Endothelial cell of umbilical vein (primary cell): Measurements from ENCODE around the gene RALB. TPM values are rescaled to one million over a fixed set of nuclear protein-coding genes. Genes with fewer than 3 reads are reported as not detected.

Source experiments
- BruUV-seq: library from RNA; stranded (reverse); fragments of 400-500 nt; replicated peaks from 2 replicates; lab custom pipeline; 2021; lab: Mats Ljungman, UMichigan
- CTCF ChIA-PET: fragments of 300-600, 350-600 bp; sonication (Branson Sonifier 250); formaldehyde crosslinking; loops from one replicate; lab custom pipeline; 2021; ENCODE audit warnings: antibody characterized with exemption, inconsistent platforms; lab: Charles Lee
- POLR2A ChIA-PET: fragments of 300-600, 350-600 bp; sonication (Branson Sonifier 250); formaldehyde crosslinking; loops from one replicate; lab custom pipeline; 2021; ENCODE audit warnings: antibody characterized with exemption, inconsistent platforms; lab: Charles Lee
- DNase-seq: peaks from one replicate; pipeline ENCODE4 v3.0.0-alpha.2; 2011; ENCODE audit warnings: low read depth, low spot score
- FAIRE-seq: peaks from 2 replicates; lab custom pipeline; 2011; peaks lifted over from hg19 to GRCh38; lab: Jason Lieb, UNC
- H2AFZ ChIP-seq: 2 replicates; pipeline ENCODE4 v1.6.0; 2012; ENCODE audit warnings: low read depth, low read length, control low read depth, inconsistent platforms
- H3K27ac ChIP-seq: 2 replicates; pipeline ENCODE4 v1.5.1; 2011; ENCODE audit warnings: low read depth, mild to moderate bottlenecking, control low read depth, low read length, moderate library complexity; ENCODE audit not compliant: insufficient read depth
- H3K27me3 ChIP-seq, 2 experiments: 2 replicates each; pipeline versions ENCODE4 v1.6.0 to v1.6.1; 2011; ENCODE audit warnings: low read length in 2 of 2, mixed read lengths in 1 of 2; ENCODE audit not compliant: control insufficient read depth in 2 of 2, insufficient read depth in 2 of 2
- H3K36me3 ChIP-seq, 2 experiments: 2 replicates in 1 of 2; 3 replicates in 1 of 2; pipeline ENCODE4 v1.5.1; 2011; ENCODE audit warnings: low read length in 2 of 2, mild to moderate bottlenecking in 1 of 2, moderate library complexity in 1 of 2; ENCODE audit not compliant: control insufficient read depth in 2 of 2, insufficient read depth in 2 of 2; ENCODE audit errors: extremely low read depth in 1 of 2
- H3K4me1 ChIP-seq: 3 replicates; pipeline ENCODE4 v1.5.1; 2011; ENCODE audit warnings: mild to moderate bottlenecking, low read length; ENCODE audit not compliant: control insufficient read depth, insufficient read depth; ENCODE audit errors: extremely low read depth
- H3K4me2 ChIP-seq: 2 replicates; pipeline ENCODE4 v1.6.1; 2011; ENCODE audit warnings: low read length, control low read depth, mixed read lengths; ENCODE audit not compliant: insufficient read depth
- H3K4me3 ChIP-seq, 3 experiments: fragments of 200-600 bp in 1 of 3; sonication (generic), shearing (Covaris generic) in 1 of 3; replicated peaks in 1 of 3; 2 replicates each; pipeline ENCODE4 v1.5.1; 2011 to 2016; ENCODE audit warnings: control low read depth in 3 of 3, low read length in 3 of 3, mild to moderate bottlenecking in 2 of 3, inconsistent platforms in 1 of 3, low read depth in 1 of 3, moderate library complexity in 1 of 3; ENCODE audit not compliant: insufficient read depth in 1 of 3
- H3K79me2 ChIP-seq: 2 replicates; pipeline ENCODE4 v1.6.0; 2012; ENCODE audit warnings: low read length, inconsistent platforms; ENCODE audit not compliant: control insufficient read depth, insufficient read depth
- H3K9ac ChIP-seq: replicated peaks from 2 replicates; pipeline ENCODE3; 2011; ENCODE audit warnings: low read length, control low read depth; ENCODE audit not compliant: insufficient read depth; ENCODE audit errors: extremely low read depth
- H3K9me1 ChIP-seq: replicated peaks from 3 replicates; pipeline ENCODE4 v1.6.0; 2011; ENCODE audit warnings: mild to moderate bottlenecking, low read length; ENCODE audit not compliant: control insufficient read depth, insufficient read depth; ENCODE audit errors: extremely low read depth
- H3K9me3 ChIP-seq: replicated peaks from 2 replicates; pipeline ENCODE4 v1.5.1; 2012; ENCODE audit warnings: low read length, inconsistent platforms; ENCODE audit not compliant: control insufficient read depth, insufficient read depth
- H4K20me1 ChIP-seq: replicated peaks from 2 replicates; pipeline ENCODE3; 2011; ENCODE audit warnings: mild to moderate bottlenecking, low read length; ENCODE audit not compliant: control insufficient read depth, insufficient read depth; ENCODE audit errors: extremely low read depth
- CTCF ChIP-seq, 2 donors: IDR thresholded peaks; 1 replicate in 1 of 2; 2 replicates in 1 of 2; pipeline ENCODE4 v1.5.1; 2011; ENCODE audit warnings: low read length in 2 of 2, mild to moderate bottlenecking in 2 of 2, moderate library complexity in 2 of 2, control low read depth in 1 of 2, inconsistent platforms in 1 of 2, low read depth in 1 of 2; ENCODE audit not compliant: insufficient read depth in 1 of 2; ENCODE audit errors: extremely low read depth in 1 of 2
- EZH2 ChIP-seq: IDR thresholded peaks from 2 replicates; pipeline ENCODE4 v1.6.1; 2012; ENCODE audit warnings: borderline replicate concordance, low read depth, mild to moderate bottlenecking, moderate library complexity, low read length, inconsistent platforms; ENCODE audit not compliant: severe bottlenecking
- FOS ChIP-seq: IDR thresholded peaks from 2 replicates; pipeline ENCODE4 v1.6.1; 2011; ENCODE audit warnings: mild to moderate bottlenecking, low read length, moderate library complexity, borderline replicate concordance; ENCODE audit not compliant: insufficient read depth
- GATA2 ChIP-seq: IDR thresholded peaks from 2 replicates; pipeline ENCODE4 v1.7.0; 2011; ENCODE audit warnings: low read depth, mild to moderate bottlenecking, moderate library complexity, mixed read lengths, low read length; ENCODE audit not compliant: insufficient read length, insufficient read depth
- JUN ChIP-seq: IDR thresholded peaks from 2 replicates; pipeline ENCODE4 v1.6.1; 2011; ENCODE audit warnings: borderline replicate concordance, low read depth; ENCODE audit not compliant: insufficient read length, insufficient read depth
- MYC ChIP-seq: IDR thresholded peaks from one replicate; pipeline ENCODE4 v1.6.1; 2011; ENCODE audit warnings: mild to moderate bottlenecking, low read depth, low read length
- POLR2A ChIP-seq: IDR thresholded peaks from 2 replicates; pipeline ENCODE4 v1.6.1; 2012; ENCODE audit warnings: low read depth, mild to moderate bottlenecking, control low read depth, low read length
- POLR2AphosphoS5 ChIP-seq: IDR thresholded peaks from 2 replicates; pipeline ENCODE4 v1.6.1; 2012; ENCODE audit warnings: low read depth, mild to moderate bottlenecking, control low read depth, low read length, moderate library complexity; ENCODE audit not compliant: insufficient read depth
- dilution Hi-C: fragments of 300-500 bp; cut with MboI; formaldehyde crosslinking; loops from one replicate; pipeline ENCODE4 v1.15.0; 2019; ENCODE audit warnings: low sequenced_read_pairs; ENCODE audit not compliant: extremely low pct_ligation_motif_present
- intact Hi-C: fragments of 100-400 bp; cut with micrococcal nuclease; formaldehyde crosslinking; loops from one replicate; pipeline ENCODE4 v1.10.0; 2022
- polyA plus RNA-seq, 4 experiments: library from polyadenylated mRNA; depleted of rRNA in 3 of 4; stranded (reverse) in 3 of 4; unstranded in 1 of 4; fragments of >200 nt; gene quantifications; 2 replicates each; pipeline versions ENCODE4 v1.2.1 to v1.2.3, GENCODE V29; 2011 to 2012; ENCODE audit warnings: missing spikeins in 1 of 4
- total RNA-seq: library from RNA; stranded (reverse); gene quantifications from 2 replicates; pipeline ENCODE4 v1.2.3, GENCODE V29; 2021
- TF ChIP-seq, protein P1 (sequence below): IDR thresholded peaks from 2 replicates; pipeline ENCODE4 v1.6.1; 2011; ENCODE audit not compliant: insufficient read depth, insufficient read length

RALB gene
- total and polyA plus RNA-seq, 2 donors (not counting 3 experiments of a cell fraction or from before 2014, with no cell fraction given), result 105 to 115 TPM

- Histone ChIP-seq H3K9ac (peak within 1 kb of the TSS; percentile 78), H3K9me3 (no peaks in the 10 kb centered on the region), H3K9me1 (no peaks in the 10 kb centered on the region), H3K27ac (peak within 1 kb of the TSS; percentile 78), H3K79me2 (peaks cover 11% of the 10 kb centered on the region), H3K4me2 (peak within 1 kb of the TSS; percentile 33), H3K36me3 (peaks cover 0 to 5% of the 10 kb centered on the region in 2 experiments), H3K4me3 (peak within 1 kb of the TSS; percentile 47 to 61 (median 57)), H3K4me1 (peaks cover 17% of the 10 kb centered on the region), H3K27me3 (peaks cover 0 to 3% of the 10 kb centered on the region in 2 experiments), H2AFZ (peak within 1 kb of the TSS; percentile 91), H4K20me1 (no peaks in the 10 kb centered on the region)
- DNase-seq (peak; percentile 78), FAIRE-seq (peak; percentile 87)
- intact Hi-C loops, result loop anchor here (1.0 to 5.0 kb wide), 5 partner anchors 16 to 90 kb away; partner anchors contain the start of gene RALB
- CTCF ChIA-PET, result interaction anchor here (0.7 to 3.1 kb wide), 13 partner anchors 9 to 520 kb away, joined by 3 to 18 read pairs (median 5); partner anchors contain the start of gene RALB
- TF ChIP-seq MYC, result peak; percentile 88
- TF ChIP-seq FOS, result no peak
- no peak for TF ChIP-seq JUN
- TF ChIP-seq, protein P1, sequence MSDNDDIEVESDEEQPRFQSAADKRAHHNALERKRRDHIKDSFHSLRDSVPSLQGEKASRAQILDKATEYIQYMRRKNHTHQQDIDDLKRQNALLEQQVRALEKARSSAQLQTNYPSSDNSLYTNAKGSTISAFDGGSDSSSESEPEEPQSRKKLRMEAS, result peak; percentile 95
- TF ChIP-seq EZH2, result no peak
- peak; percentile 72 for TF ChIP-seq POLR2A
- no peak for TF ChIP-seq GATA2
- TF ChIP-seq CTCF (IDR thresholded peaks at IDR 0.05; ENCODE audit: extremely low read depth in 1 of 2, insufficient read depth in 1 of 2, low read depth in 1 of 2, low read length in 2 of 2), result peak; percentile 24 to 55
- TF ChIP-seq POLR2AphosphoS5, result peak; percentile 89
- dilution Hi-C loops, result no loop called here
- POLR2A ChIA-PET, result interaction anchor here (0.7 to 1.9 kb wide), 6 partner anchors 9 to 1345 kb away, joined by 3 to 15 read pairs (median 4); partner anchors contain the start of gene RALB
- BruUV-seq, result no TSS peak
Measured at GRCh38 chr2:120223034-120223912, 29.4 kb upstream of the RALB start, which contains the start of gene TMEM185B. Gene TMEM185B (minus strand): TSS chr2:120223400. CDS start chr2:120222976, 424 bp downstream.
